Psoas muscle (tissue), 8 donors: ENCODE data around the gene SLFN12. TPM values are rescaled to one million over a fixed set of nuclear protein-coding genes. Genes with fewer than 3 reads are reported as not detected.
A peak's percentile ranks its signal among the peaks of the same experiment; 100 is the strongest.
"Not testable (repeated sequence)": the region's sequence is repeated elsewhere in the genome, so short reads cannot be mapped to it uniquely, and the experiment has no call there.

Experiments used
- ATAC-seq, 4 donors: fragments of 200-7000 bp; cut with Tn5 transposase; one replicate each; pipeline ENCODE4 v1.9.1; 2020; ENCODE audit warnings: moderate library complexity in 3 of 4, mild to moderate bottlenecking in 2 of 4
- DNase-seq, 2 donors: peaks; one replicate each; pipeline ENCODE4 v3.0.0-alpha.2; 2020
- H3K27ac ChIP-seq: fragments of 200-600 bp; one replicate; pipeline ENCODE4 v1.8.0; 2022
- H3K27me3 ChIP-seq, 3 donors: fragments of 200-600 bp in 1 of 3; one replicate each; pipeline versions ENCODE4 v1.6.1 to v1.8.0; 2013 to 2022; ENCODE audit warnings: low read length in 2 of 3, mild to moderate bottlenecking in 2 of 3, moderate library complexity in 1 of 3; ENCODE audit not compliant: insufficient read depth in 3 of 3
- H3K36me3 ChIP-seq, 2 donors: fragments of 200-600 bp in 1 of 2; one replicate each; pipeline versions ENCODE4 v1.6.1 to v1.8.0; 2013 to 2022; ENCODE audit warnings: low read depth in 1 of 2, mild to moderate bottlenecking in 1 of 2, moderate library complexity in 1 of 2; ENCODE audit not compliant: insufficient read depth in 1 of 2
- H3K4me1 ChIP-seq: fragments of 200-600 bp; one replicate; pipeline ENCODE4 v1.8.0; 2022
- H3K4me3 ChIP-seq: fragments of 200-600 bp; one replicate; pipeline ENCODE4 v1.8.0; 2022; ENCODE audit warnings: mild to moderate bottlenecking
- H3K9me3 ChIP-seq: fragments of 200-600 bp; one replicate; pipeline ENCODE4 v1.8.0; 2022
- CTCF ChIP-seq: fragments of 200-600 bp; IDR thresholded peaks from one replicate; pipeline ENCODE4 v1.8.0; 2022; ENCODE audit warnings: antibody characterized with exemption
- WGBS, 3 donors: extraction: QIAGEN DNeasy Blood & Tissue Kit; methylation state at CpG; one replicate each; pipeline versions ENCODE4 v1.1.6 to v1.1.7; 2013; 5-methylcytosine and 5-hydroxymethylcytosine counted together
- intact Hi-C, 2 donors: fragments of 100-400 bp; cut with DNase I; formaldehyde crosslinking; loops; one replicate each; pipeline versions ENCODE4 v1.11.0 to v1.14.2; 2022
- polyA plus RNA-seq, 3 donors: library from polyadenylated mRNA; stranded (reverse); fragments of 200-250 nt; gene quantifications; one replicate each; pipeline ENCODE4 v1.2.3, GENCODE V29; 2013
- total RNA-seq, 4 donors: library from RNA; stranded (reverse); fragmentation: NEBNext Ultra II Directional in 2 of 4; extraction: Animal tissue kit (Norgen Biotek cat#: 25700) in 2 of 4; gene quantifications; one replicate each; pipeline versions ENCODE4 v1.2.1 to v1.2.4, GENCODE V29; 2021 to 2023
- donor health status: healthy with polysubstance abuse.
- donor health status: DM: no; HTN: no; CAD: no; lungs with moderate emphysema.
- donor health status: Bipolar disorder and iron deficiency.
- donor health status: healthy.
- donor health status: DM: yes; HTN: yes; CAD: no.
- donor health status: DM: no; HTN: no; CAD: no.
- donor health status: DM: no; HTN: no; CAD: no.
- donor health status: DM: yes; HTN: yes; CAD: no.

Gene SLFN12
- total and polyA plus RNA-seq, 7 donors = 0.34 to 3.8 (median 1.3) TPM

GRCh38 chr17:35468475-35468874 lies 36.2 kb upstream of the SLFN12 start:
- no peak for TF ChIP-seq CTCF
- H3K9me3 ChIP-seq = no peaks in the 10 kb centered on the region
- ATAC-seq (no peak), DNase-seq (no peak)
- H3K27me3 ChIP-seq = peaks cover 0 to 5% (median 2%) of the 10 kb centered on the region in 3 donors
- no peaks in the 10 kb centered on the region for H3K4me1 ChIP-seq
- no peak overlapping the region for H3K4me3 ChIP-seq
- 79 to 81% (median 81%) methylated on average over 4 of the region's 4 CpGs for WGBS, 3 donors
- intact Hi-C loops = no loop called here
- H3K27ac ChIP-seq = no peak overlapping the region
- H3K36me3 ChIP-seq = no peaks in the 10 kb centered on the region

GRCh38 chr17:35467824-35468223 lies 35.5 kb upstream of the SLFN12 start:
- ATAC-seq = no peak
- no peak overlapping the region for H3K27ac ChIP-seq
- H3K27me3 ChIP-seq = peaks cover 0 to 6% (median 6%) of the 10 kb centered on the region in 3 donors
- DNase-seq = no peak
- no peak overlapping the region for H3K4me3 ChIP-seq
- intact Hi-C loops = no loop called here
- no peak for TF ChIP-seq CTCF
- no peaks in the 10 kb centered on the region for H3K36me3 ChIP-seq
- WGBS, 3 donors = 64 to 74% (median 67%) methylated on average over 4 of the region's 4 CpGs
- H3K9me3 ChIP-seq = no peaks in the 10 kb centered on the region
- H3K4me1 ChIP-seq = no peaks in the 10 kb centered on the region

- Histone ChIP-seq H3K4me3 (peak overlapping the region; percentile 53), H3K27me3 (peaks cover 2 to 51% (median 4%) of the 10 kb centered on the region in 3 donors), H3K9me3 (no peaks in the 10 kb centered on the region), H3K27ac (no peak overlapping the region), H3K36me3 (no peaks in the 10 kb centered on the region), H3K4me1 (peaks cover 5% of the 10 kb centered on the region)
- ATAC-seq (peak in 2 of 4 donors; percentile 17 to 33), DNase-seq (peak; percentile 27 to 55)
- intact Hi-C loops = no loop called here
- 4 to 5% (median 4%) methylated on average over 33 to 44 of the region's 44 CpGs for WGBS, 3 donors
- no peak for TF ChIP-seq CTCF
Measured at GRCh38 chr17:35460354-35460851, 28.1 kb upstream of the SLFN12 start.

- ATAC-seq, H3K4me3 ChIP-seq, H3K4me1 ChIP-seq, DNase-seq, H3K36me3 ChIP-seq, H3K27ac ChIP-seq, intact Hi-C loops, H3K9me3 ChIP-seq: not testable (repeated sequence)
- H3K27me3 ChIP-seq = peaks cover under 1 to 35% (median 4%) of the 10 kb centered on the region in 3 donors
- 85 to 90% (median 87%) methylated on average over 5 of the region's 5 CpGs for WGBS, 3 donors
Measured at GRCh38 chr17:35454035-35454434, 21.7 kb upstream of the SLFN12 start.

GRCh38 chr17:35453171-35453570 lies 20.9 kb upstream of the SLFN12 start:
- DNase-seq = no peak
- WGBS, 3 donors = 37 to 66% (median 63%) methylated on average over 1 of the region's 1 CpG
- Histone ChIP-seq H3K9me3 (no peaks in the 10 kb centered on the region), H3K27ac (no peak overlapping the region), H3K27me3 (peaks cover 4 to 35% (median 8%) of the 10 kb centered on the region in 3 donors), H3K4me3 (no peak overlapping the region), H3K36me3 (no peaks in the 10 kb centered on the region), H3K4me1 (no peaks in the 10 kb centered on the region)
- intact Hi-C loops = no loop called here
- no peak for TF ChIP-seq CTCF
- no peak for ATAC-seq
